ENCODE results near the gene ADIPOR2.

- no peak for TF ChIP-seq SIN3A (IDR thresholded peaks at IDR 0.05; ENCODE audit: borderline replicate concordance, insufficient read depth, low read length)
- TF ChIP-seq POLR2AphosphoS5 (IDR thresholded peaks at IDR 0.05; ENCODE audit: low read depth, low read length), result no peak
- TF ChIP-seq TAF1 (IDR thresholded peaks at IDR 0.05; ENCODE audit: borderline replicate concordance, insufficient read depth, low read length), result no peak
- TF ChIP-seq REST (IDR thresholded peaks at IDR 0.05; ENCODE audit: insufficient read depth in 1 of 2, low read depth in 2 of 2, low read length in 2 of 2), result no peak
- no peak for TF ChIP-seq FOXP2 (optimal IDR thresholded peaks at IDR 0.05; ENCODE audit: borderline replicate concordance, extremely low read depth, extremely low read length, insufficient read depth)
Observed at GRCh38 chr12:1688086-1688710, 2.7 kb upstream of the ADIPOR2 start.

All from PFSK-1 (cell line).